ENCODE measurements around the gene CCRL2.

The CCRL2 gene

GRCh38 chr3:46455231-46456115 is 48.4 kb downstream of the CCRL2 start:
- FAIRE-seq (no peak), DNase-seq (ENCODE audit: low spot score) (no peak)

- DNase-seq (ENCODE audit: low spot score) (no peak), FAIRE-seq (no peak)
Observed at GRCh38 chr3:46456118-46456517, 49.1 kb downstream of the CCRL2 start.

Measured in RCC 7860 (cell line).